ENCODE measurements around the gene TSHB.
"Not testable (repeated sequence)": the region's sequence is repeated elsewhere in the genome, so short reads cannot be mapped to it uniquely, and the experiment has no call there.

The TSHB gene

DNA sequence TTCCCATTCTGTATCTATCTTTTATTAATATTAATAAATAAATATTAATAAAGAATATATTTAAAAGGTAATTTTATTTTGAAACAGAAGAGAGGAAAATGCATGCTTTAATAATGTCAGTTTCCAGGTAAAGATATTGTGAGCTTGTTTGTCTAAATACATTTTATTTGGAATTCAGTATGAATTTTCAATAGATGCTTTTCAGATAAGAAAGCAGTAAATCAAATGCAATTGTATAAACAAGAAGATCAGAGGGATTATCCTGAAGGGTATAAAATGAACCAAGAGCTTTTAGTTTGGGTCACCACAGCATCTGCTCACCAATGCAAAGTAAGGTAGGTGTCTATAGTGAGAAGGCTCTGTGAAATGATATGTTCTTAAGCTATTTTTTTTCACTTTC, at the start of gene TSHB:
Gene TSHB, plus strand, starts transcription at position 301 of the 400 bp plus-strand sequence. CDS start 3,537 bp downstream, outside the sequence.
- DNase-seq, result no peak

DNA sequence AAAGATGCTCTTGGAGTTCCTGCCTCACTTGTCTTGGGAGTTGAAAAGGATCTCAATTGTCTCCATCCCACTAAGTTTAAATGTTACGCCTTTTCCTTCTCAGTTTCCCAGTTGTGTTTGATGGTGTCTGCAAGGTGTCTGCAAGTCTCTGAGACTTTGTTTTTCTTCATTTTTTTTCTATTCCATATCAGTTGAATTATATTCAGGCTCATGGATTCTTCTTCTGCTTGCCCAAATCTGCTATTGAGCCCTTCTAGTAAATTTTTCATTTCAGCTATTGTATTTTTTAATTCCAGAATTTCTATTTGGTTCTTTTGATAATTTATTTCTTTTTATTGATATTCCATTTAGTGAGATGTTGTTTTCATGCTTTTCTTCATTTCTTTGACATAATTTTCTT, 47.4 kb upstream of the TSHB start:
- DNase-seq, result no peak

DNA sequence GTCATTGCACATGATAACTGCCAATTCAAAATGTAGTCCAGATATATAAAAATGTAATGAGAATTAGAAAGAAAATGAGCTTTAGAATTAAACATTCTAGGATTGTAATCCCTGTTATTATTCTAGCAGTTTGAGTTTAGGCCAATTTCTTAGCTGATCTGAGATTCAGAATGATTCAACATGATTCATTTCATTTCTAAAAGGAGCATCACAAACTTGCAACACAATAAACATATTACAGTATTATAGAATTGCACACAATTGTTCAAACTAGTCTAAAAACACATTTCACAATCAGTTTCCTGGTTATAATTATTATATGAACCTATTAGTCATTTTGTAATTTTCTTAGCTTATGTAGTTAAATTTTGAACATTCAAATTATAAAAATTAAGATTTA, 43.3 kb upstream of the TSHB start:
- no peak for DNase-seq

DNA sequence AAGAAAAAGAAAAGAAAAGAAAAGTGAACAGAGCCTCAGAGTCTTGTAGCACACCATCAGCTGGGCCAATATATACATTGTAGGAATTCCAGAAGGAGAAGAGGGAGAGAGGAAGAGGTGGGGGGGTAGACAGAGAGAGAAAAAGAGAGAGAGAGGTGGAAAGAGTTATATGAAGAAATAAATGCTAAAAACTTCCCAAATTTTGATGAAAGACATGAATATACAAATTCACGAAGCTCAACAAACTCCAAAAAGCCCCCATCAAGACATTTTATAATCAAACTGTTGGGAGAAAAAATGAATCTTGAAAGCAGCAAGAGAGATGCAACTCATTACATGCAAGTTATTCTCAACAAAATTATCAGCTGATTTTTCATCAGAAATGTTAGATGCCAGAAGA, 41.5 kb upstream of the TSHB start:
- DNase-seq, result no peak

DNA sequence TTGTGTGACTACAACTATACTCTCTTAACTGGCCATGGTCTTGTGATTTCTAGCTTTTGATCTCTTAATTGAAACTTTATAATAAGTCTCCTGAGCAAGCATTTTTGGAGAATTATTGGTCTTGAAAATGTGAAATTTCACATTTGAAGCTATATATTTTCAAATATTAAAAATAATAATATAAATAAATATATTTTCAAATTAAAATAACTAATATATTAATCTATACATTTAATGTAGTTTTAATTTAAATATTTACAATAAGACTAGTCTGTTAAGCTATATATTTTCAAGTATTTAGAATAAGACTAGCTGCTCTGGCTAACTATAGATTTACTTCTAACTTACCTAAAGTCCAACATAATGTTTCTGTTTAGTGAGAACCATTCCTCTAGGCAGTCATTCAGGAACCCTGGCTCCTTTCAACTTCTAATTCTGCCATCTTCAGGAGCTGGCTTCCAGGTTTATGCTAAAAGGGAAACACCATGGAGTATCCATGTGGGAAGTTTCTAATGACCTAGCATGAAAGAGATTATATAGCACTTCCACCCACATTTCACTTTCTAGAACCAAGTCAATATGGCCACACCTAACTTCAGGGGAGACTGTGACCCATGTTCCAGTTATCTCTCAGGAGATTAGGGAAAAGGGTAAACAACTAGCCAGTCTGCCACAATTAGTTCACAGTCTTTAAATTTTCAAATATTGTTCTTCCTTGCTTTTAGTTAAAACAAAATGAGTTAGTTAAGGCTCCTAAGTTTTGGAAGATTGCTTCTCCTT, 31.9 kb upstream of the TSHB start:
- no peak for DNase-seq

DNA sequence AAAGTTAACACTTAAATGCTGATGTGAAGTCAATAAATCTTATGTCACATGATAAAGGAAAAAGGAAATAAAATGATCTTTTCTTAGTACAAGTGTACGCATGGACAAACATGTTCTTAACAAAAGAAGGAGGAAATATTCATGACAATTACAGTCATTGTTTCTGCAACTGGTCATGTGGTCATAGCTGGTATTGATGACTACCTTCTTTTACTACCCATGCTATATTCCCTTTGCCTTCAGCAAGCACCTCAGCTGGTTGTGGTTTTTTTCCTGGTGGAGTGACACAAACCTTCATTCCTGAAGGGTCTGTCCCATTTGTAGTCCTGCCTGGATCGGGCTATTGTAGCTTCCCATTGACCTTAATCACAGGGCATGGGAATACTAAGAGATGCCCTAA, 23.4 kb upstream of the TSHB start:
- no peak for DNase-seq

DNA sequence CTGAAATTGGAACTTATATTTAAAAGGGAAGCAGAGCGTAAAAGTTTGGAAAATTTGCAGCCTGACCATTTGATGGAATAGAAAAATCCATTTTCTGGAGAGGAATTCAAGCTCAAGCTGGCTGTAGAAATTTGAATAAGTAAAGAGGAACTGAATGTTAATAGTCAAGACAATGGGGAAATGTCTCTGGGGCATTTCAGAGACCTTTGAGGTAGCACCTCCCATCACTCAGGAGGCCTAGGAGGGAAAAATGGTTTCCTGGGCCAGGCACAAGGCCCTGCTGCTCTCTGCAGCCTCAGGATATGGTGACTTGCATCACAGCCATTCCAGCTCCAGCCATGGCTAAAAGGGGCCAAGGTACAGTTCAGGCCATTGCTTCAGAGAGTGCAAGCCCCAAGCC, 17.6 kb upstream of the TSHB start:
- DNase-seq, result no peak

DNA sequence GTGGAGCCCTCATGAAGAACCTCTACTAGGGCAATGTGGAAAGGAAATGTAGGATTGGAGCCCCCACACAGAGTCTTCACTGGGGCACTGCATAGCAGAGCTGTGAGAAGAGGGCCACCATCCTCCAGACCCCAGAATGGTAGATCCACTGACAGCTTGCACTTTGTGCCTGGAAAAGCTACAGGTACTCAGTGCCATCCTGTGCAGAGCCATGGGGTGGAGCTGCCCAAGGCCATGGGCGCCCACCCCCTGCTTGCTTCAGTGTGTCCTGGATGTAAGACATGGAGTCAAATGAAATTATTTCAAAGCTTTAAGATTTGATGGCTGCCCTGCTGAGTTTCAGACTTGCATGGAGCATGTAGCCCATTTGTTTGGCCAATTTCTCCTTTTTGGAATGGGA, 17.2 kb upstream of the TSHB start:
- DNase-seq, result no peak

DNA sequence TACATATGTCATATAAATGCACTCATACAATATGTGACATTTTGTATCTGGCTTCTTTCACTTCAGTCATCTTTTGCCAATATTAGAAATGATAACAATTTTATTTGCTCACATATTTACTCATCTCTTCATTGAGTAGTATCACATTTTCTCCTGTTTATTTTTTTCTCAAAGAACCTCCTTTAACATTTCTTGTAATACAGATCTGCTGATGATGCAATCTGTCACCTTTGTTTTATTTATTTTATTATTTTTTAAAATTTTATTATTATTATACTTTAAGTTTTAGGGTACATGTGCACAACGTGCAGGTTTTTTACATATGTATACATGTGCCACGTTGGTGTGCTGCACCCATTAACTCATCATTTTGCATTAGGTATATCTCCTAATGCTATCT, 15.8 kb upstream of the TSHB start:
- no peak for DNase-seq

DNA sequence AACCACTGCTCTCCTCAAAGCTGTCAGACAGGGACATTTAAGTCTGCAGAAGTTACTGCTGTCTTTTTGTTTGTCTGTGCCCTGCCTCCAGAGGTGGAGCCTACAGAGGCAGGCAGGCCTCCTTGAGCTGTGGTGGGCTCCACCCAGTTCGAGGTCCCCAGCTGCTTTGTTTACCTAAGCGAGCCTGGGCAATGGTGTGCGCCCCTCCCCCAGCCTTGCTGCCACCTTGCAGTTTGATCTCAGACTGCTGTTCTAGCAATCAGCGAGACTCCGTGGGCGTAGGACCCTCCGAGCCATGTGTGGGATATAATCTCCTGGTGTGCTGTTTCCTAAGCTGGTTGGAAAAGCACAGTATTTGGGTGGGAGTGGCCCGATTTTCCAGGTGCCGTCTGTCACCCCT, 10.1 kb upstream of the TSHB start:
- not testable (repeated sequence) for DNase-seq

DNA sequence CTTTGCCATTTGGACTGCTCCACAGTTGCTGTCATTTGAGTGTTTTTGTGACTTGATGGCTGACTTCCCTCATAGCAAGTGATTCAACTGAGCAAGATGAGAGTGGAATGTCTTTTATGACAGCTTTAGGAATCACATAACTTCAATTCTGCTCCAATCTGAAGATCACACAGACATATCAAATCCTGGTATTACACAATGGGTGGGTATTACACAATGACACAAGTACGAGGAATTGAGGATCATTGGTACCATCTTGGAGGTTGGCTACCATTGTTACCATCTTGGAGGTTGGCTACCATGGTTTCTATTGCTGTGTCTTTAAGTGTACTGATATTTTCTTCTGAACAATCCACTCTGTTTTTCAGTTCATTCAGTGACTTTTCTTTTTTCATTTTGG, 8.5 kb upstream of the TSHB start:
- no peak for DNase-seq

DNA sequence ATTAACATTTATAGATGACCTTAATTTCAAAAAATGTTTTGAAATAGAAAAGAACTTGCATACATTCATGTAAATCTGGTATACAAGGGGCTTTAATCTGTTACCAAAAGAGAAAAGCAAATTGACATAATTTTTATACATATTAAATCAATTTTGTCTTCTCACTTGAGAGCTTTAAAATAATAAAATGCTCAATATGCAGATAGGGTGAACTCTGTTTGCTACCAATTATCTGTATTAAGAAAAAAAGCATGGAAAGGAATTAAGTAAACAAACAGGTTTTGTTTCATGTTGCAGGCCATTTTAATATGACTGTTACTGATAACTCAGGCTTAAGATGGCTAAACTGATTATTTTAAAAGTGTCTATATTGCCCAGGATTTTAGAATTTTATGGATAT, 6.0 kb upstream of the TSHB start:
- DNase-seq, result no peak

DNA sequence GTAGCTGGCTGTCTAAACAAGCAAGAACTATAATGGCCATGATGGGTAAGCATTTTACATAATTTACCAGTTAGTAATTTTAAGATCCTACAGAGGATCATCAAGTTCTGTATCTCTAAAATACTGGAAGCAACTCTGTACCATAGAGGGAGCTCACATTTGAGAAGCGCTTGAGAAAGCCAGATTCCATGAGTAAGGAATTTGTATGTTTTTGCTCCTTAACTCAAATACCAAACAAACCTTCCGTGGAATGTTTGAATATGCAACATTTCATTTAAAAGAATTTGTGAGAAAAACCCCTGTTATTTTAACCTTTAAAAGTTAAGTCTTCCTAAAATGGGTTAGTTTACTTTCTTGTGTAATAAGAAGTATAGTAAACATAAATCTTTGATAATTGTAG, 2.0 kb downstream of the TSHB start:
- DNase-seq, result no peak

DNA sequence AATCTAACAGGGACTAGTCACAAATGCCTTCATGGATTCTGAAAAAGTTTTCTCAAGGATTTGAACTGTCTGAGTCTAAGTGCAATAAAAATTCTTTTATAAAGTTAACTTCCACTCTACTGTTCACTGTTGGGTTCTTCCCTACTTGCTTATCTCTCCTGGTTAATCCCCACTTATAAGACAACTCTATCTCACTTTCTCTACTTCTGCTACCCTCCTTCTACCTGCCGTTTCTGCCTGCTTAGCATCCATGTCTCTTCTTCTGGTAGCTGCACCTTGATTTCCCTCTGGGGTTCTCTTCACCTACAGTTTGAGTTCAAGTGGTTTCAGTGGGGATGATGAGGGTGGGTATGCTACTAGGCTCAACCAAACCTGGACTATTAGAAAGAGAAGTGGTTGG, 6.0 kb downstream of the TSHB start:
- DNase-seq, result no peak

DNA sequence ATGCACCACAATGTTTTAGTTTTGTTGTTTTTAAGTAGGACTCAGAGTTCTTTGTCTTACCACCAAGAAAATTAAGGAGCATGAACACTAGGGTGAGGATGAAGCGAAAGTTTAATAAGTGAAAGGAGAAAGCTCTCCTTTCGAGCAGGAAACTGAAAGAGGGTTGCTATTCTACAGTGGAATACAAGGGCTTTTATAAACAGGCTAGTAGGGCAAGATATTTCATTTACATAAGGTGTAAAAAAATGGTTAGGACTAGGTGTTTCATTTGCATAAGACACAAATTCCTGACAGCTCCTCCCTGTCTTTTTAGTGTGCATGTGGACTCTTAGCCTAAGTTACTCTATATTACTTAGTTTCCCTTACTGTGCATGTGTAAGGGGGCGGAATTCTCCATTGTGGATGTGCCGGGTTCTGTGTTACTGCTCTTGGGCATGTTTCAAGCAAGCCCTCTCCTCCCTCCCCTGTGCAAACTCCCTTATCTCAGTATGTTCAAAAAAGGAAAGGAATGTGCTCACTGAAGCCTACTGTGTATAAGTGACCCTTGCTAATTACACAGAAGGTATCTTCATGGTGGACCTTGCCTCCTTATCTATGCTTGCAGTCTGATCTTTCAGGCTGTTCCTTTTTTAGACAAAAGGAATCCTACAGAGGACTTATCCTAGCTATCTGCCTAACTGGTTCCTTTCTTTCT, 7.3 kb downstream of the TSHB start:
- DNase-seq, result no peak

DNA sequence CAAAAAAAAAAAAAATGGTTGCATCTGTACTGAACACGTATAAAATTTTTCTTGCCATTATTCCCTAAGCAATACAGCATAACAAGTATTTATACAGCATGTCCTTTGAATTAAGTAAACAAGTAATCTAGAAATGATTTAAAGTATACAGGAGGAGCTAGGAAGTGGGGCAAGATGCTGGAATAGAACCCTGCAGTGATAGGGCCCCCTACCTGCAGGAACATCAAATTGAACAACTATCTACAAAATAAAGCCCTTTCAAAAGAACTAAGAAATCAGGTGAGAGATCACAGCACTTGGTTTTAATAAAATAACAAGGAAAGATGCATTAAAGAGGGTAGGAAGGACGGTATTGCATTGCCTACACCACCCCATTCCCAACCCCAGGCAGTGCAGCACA, 10.9 kb downstream of the TSHB start:
- DNase-seq, result no peak

DNA sequence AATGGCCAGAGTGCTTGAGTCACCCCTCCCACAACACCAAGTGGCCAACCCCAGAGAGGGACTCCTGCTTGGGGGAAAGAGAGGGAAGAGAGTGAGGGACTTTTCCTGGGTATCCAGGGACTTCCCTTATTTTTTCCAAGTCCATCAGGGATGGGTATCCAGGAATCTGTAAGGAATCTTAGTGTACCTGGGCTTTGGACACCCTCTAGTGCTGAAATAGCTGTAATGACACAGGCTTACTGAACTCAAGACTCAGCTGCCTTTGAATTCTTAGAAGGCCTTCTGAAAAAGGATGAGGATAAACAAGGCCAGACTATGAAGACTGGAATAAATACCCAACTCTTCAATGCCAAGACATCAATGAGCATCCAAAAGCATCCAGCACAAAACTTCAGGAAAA, 12.0 kb downstream of the TSHB start:
- DNase-seq, result no peak

DNA sequence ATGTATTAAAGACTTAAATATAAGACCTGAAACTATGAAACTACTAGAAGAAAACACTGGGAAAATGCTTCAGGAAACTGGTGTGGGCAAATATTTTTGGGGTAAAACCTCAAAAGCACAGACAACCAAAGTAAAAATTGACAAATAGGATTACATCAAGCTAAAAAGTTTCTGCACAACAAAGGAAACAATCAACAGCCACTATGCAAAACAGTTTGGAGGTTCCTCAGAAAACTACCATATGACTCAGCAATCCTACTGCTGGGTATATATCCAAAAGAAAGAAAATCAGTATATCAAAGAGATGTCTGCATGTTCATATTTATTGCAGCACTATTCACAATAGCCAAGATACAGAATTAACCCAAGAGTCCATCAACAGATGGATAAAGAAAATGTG, 17.1 kb downstream of the TSHB start:
- no peak for DNase-seq

DNA sequence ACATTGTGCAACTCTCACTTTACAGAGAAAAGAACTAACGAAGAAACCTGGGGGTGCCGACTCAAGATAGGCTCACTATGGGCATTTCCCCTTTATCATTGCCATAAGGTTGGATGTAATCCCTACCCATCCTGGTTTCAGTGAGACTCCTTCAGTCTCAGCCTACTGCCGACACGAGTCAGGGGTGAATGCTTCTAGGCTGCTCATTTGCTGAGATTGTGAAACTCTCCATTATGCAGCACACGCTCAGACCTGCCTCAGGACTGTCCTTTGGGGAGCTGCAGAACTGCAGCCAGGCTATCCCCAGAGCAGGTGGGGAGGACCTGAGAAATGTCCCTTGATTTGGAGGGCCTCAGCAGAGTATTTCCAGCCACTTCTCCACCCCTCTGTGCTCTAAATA, 22.2 kb downstream of the TSHB start:
- DNase-seq, result no peak

DNA sequence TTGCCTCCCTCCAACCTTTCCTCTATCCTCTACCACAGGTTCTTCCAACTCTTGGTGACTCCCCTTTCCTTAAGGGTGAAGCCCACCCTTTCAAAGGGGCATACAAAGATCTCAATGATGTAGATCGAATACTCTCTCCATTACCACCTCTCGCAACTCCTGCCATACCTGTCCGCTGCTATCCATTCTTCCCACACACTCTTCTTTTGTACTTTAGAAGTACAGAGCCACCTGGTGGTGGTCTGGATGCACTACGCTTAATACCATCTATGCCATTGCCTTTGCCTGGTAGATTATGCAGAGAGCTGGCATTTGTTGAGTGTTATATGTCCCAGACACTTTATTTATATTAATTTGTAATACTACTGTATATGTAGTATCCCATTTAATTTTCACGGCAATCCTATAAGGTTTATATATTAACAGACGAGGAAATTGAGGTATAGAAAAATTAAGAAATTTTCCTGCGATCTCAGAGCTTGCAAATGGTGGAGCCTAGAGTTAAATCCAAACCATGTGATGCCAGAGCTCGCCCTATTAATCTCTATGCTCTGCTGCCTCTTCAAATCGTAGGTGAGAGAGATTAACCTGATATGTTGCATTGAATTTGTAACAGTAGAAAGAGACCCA, 22.9 kb downstream of the TSHB start:
- peak; percentile 67 for DNase-seq

DNA sequence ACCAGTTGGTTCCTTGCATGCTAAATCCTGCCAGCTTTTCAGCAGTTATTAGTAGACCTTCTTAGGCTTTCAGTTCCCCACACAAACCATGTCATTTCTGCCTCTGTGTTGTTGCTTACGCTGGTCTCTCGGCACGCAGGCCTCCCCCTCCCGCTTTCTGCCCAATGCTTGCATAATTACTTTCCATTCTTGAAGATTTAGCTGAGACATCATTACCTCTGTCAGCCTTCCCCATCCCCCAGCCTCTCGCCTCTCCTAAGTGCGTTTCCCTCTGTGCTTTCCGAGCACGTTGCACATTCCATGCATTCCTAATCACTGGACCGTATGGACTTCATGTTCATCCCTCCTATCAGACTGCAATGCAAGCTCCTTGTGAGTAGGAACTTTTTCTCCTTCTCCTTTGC, 26.8 kb downstream of the TSHB start:
- DNase-seq, result no peak

DNA sequence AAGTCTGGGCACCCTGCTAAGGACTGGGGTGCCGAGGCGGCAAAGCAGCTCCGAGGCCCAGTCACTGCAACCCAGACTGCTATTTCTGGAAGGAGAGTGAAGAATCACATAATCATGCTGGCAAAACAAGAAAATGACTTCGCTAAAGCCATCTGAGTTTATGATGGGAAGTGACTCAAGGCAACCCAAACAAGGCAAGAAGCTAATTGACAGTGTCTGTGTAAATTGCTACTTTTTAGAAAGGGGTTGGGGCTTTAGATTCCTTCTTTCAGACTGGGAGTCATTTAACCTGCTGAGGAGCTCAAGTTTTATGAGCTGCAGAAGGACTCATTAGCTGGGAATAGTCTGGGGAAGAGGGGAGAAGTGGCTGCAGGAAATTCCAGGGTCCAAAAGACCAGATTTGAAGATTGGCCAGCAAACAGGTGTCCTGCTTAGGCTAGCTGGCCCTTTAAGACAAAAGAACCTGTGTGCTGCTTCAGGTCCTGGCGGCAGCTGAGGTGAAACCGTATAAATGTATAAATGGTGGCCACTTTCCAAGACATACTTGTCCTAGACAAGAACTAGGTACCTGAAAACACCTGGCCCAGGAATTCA, 28.1 kb downstream of the TSHB start:
- DNase-seq, result no peak

DNA sequence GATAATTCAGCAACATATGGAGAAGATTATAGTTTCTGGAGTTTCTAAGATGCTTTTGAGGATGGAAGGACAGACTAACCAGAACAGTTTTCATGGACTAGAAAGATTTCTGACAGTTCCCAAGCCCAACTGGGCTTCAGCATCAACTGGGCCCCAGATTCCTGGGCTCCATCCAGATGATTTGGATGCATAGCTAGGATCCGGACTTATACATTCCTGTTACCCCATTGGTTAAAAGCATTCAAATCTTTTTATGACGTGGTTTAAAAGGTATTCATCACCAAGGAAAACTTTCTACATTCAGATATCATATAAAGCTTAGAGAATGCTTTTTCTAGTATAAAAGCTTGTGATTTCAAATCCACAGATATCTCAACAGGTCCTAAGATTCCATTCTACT, 29.7 kb downstream of the TSHB start:
- DNase-seq, result no peak

DNA sequence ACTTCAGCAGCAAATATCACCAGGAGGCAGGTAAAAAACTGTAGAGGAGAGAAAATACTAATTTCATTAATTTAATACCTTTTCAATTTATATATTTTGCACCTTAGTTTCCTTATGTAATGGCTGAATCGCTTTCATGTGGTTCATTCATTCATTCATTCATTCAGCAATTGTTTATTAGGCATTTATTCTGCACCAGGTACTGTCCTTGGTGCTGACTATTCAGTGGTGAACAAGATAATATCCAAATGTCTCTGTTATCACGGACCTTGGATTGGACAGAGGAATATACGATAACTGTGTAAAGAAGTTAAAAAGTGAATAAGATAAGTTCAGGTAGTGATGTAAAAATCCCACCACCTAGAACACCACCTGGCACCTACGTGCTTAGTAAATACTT, 30.9 kb downstream of the TSHB start:
- no peak for DNase-seq
